HG03520 (cell line): ENCODE results near the gene PTGFRN.
"Not testable (repeated sequence)": the region's sequence is repeated elsewhere in the genome, so short reads cannot be mapped to it uniquely, and the experiment has no call there.

ENCODE experiments used
- ATAC-seq: cut with Tn5 transposase; IDR thresholded peaks from one replicate; pipeline ENCODE4 v1.9.1; 2021; ENCODE audit warnings: mild to moderate bottlenecking, moderate library complexity; ENCODE audit not compliant: unreplicated experiment

The PTGFRN gene

DNA sequence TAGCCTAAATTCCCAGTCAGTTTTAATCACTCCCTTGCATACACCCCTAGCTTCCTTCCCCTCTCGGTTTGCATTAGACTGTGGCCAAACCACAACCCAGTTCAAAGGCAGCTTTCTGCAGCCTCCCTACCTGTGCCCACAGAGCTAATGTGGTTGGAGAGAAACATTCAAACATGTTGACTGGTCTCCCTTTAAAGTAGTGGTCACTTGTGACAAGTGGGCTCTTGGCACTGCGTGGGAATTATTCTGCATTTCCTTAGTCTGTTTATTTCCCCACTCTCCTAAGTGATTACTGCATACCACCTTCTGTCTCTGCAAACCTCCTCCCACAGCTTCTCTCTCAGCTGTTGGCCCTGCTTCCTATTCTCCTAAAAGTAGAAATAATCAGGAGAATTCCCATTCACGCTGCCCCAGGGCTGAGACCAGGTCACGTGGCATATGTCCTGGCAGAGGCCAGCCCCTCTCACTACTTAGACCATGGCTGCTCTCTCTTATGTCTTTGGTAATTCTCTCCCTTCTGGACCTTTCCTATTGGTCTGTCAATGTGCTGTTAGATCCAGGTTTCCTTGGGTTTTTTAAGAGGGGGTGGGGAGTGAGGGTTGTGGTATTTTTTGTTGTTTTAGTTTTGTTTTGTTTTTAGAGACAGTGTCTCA is 53.4 kb downstream of the PTGFRN start:
- ATAC-seq = no peak

DNA sequence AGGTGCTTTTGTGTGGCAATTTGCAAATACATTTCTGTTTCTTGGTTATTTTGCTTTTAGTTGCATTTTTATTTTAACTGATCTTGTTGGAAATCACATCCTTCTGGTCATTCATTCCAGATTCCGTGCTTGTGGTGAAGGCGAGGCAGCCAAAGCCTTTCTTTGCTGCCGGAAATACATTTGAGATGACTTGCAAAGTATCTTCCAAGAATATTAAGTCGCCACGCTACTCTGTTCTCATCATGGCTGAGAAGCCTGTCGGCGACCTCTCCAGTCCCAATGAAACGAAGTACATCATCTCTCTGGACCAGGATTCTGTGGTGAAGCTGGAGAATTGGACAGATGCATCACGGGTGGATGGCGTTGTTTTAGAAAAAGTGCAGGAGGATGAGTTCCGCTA is 57.1 kb downstream of the PTGFRN start:
- no peak for ATAC-seq

DNA sequence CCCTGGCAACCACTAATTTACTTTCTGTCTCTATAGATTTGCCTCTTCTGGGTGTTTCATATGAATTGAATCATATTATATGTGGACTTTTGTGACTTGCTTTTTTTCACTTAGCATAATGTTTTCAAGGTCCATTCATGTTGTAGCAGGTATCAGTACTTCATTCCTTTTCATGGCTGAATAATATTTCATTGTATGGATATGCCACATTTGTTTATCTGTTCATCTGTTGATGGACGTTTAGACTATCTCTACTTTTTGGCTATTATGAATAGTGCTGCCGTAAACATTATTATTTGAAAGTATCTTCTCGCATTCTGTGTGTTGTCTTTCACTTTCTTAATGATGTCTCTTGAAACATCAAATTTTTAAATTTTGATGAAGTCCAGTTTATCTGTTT is 59.0 kb downstream of the PTGFRN start:
- no peak for ATAC-seq

DNA sequence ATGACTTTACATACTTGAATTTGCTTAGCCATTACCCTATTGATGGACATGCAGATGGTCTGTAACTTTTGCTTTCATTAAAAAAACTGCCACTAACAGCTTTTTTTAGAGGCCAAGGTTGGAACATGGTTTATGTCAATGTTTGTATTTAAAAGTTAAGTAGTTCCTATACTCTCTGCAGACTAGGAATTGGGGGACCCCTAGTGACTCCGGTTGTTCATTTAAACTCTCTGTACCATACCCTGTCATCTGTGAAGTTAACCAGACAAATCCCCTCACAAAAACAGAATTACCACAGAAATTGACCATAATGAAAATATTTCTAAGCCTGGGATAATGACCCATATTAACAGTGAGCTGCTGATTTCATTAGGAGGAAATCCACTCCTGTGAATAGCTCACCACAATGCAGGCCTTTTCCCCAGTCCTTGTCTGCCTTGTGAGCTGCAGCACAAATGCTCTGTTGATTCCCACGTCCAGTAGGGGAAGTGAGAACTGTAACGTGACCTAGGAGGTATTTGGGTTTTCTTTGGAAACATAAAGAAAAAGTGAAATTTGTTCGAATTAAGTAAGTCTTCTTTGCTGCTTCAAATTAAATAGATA is 61.6 kb downstream of the PTGFRN start:
- ATAC-seq = no peak

GRCh38 chr1:116971965-116972673 is 62.4 kb downstream of the PTGFRN start:
- ATAC-seq = no peak

GRCh38 chr1:116972674-116973030 is 62.9 kb downstream of the PTGFRN start:
- ATAC-seq = no peak

DNA sequence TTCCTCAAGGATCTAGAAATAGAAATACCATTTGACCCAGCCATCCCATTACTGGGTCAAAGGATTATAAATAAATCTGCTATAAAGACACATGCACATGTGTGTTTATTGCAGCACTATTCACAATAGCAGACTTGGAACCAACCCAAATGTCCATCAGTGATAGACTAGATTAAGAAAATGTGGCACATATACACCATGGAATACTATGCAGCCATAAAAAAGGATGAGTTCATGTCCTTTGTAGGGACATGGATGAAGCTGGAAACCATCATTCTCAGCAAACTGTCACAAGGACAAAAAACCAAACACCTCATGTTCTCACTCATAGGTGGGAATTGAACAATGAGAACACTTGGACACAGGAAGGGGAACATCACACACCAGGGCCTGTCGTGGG is 70.6 kb downstream of the PTGFRN start:
- not testable (repeated sequence) for ATAC-seq

- ATAC-seq = no peak
These were observed 71.9 kb downstream of the PTGFRN start for GRCh38 chr1:116981521-116982037.

DNA sequence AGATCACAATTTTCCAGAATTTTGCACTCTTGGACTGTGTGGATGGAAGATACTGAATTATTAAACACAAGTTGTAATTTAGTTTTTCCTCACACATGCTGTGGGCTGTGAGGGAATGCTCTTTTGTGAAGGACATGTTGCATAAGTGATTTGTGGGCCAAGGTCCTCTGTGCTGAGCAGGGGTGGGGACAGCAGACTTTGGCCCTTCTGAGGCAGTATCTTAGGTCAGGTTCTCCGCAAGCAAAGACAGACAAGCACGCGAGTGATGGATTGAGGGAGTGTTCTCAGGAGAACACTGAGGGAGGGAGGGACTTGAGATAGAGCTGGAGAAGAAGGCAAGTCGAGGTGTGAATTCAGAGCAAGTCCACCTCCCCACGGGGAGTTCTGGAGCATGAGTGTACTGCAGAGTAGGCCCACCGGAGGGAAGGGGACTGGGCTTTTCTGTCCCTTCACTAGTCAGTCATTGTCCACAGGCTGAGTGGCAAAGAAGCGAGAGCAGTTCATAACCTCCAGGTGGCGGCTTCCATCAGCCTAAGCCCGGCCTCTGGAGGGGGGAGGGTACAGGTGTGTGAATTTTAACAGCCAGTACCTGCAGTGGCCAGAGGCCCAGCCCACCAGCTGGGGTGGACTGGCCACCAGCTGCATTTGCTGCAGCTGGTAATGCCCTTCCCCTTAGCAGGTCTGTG is 72.7 kb downstream of the PTGFRN start:
- no peak for ATAC-seq

DNA sequence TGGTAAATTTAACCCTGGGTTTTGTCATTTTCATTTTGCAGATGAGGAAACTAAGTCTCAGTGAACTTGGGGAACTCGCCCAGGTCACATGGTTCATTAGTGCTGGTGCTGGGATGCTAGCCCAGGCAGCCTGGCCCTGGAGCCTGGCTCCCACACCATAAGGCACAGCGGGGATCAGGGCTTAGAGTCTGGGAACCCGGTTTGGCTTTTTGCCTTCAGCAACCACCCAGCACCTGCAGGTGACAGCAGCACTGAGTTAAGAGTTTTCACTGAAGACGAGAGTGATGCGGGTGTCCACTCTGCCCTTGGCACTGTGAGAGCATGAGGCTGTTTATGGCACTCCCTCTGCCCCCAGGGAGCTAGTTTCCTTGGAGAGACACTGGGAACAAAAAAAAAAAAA is 73.4 kb downstream of the PTGFRN start:
- no peak for ATAC-seq

- no peak for ATAC-seq
These were observed 74.0 kb downstream of the PTGFRN start for GRCh38 chr1:116983678-116984077.

GRCh38 chr1:116984406-116985160 is 74.9 kb downstream of the PTGFRN start:
- no peak for ATAC-seq

DNA sequence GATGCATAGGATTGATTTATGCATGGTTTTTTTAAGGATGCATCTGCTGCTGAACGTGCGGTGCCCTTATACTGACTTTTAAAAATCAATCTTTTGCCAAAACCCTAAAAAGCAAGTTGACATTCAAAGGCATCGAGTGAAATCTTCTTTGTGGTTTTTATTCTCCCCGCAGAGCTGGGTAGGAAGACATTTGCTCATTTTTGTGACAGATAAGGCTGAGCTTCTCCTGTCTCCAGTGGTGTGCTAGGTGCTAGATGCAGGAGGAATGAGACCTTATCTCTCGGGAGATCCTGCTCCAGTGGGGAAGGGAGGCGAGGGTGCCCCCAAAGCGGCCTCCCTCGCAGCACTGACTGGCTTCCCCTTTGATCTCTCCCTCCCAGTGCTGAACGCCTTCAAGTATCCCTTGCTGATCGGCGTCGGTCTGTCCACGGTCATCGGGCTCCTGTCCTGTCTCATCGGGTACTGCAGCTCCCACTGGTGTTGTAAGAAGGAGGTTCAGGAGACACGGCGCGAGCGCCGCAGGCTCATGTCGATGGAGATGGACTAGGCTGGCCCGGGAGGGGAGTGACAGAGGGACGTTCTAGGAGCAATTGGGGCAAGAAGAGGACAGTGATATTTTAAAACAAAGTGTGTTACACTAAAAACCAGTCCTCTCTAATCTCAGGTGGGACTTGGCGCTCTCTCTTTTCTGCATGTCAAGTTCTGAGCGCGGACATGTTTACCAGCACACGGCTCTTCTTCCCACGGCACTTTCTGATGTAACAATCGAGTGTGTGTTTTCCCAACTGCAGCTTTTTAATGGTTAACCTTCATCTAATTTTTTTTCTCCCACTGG is 76.9 kb downstream of the PTGFRN start:
- ATAC-seq = no peak

GRCh38 chr1:116987256-116987555 is 77.5 kb downstream of the PTGFRN start:
- ATAC-seq = no peak

GRCh38 chr1:116988248-116988647 is 78.5 kb downstream of the PTGFRN start:
- ATAC-seq = no peak

DNA sequence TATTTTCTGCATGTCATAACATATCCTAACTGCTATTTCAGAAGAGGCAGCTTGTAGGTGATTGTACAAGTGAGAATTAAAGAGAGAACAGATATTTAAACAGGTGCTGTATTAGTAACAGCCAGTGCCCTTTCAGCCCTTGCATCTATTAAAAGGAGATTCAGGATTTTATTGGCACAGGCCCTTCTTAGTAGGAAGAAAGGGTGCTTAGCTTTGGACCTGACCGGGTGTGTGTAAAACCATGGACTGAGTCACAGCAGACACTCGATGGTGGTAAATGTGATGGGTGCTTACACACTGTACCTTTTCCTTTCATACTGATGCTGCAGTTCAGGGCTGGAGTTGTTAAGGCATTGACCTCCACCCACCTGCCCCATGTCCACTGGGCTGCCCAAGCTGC is 79.2 kb downstream of the PTGFRN start:
- ATAC-seq = no peak

DNA sequence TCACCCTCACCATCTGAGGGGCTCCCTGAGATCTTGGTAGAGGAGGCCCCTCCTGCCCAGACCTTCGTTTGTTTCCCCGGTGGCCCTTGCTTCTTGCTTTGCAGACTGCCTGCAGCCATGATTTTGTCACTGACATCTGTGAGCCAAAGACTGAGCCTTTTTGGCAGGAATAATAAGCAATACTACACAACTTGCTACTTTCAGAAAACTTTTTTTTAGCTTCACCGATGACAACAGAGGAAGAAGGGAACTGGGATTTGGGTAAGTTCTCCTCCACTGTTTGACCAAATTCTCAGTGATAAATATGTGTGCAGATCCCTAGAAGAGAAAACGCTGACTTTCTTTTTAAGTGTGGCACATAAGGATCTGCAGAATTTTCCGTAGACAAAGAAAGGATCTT is 80.1 kb downstream of the PTGFRN start:
- no peak for ATAC-seq

DNA sequence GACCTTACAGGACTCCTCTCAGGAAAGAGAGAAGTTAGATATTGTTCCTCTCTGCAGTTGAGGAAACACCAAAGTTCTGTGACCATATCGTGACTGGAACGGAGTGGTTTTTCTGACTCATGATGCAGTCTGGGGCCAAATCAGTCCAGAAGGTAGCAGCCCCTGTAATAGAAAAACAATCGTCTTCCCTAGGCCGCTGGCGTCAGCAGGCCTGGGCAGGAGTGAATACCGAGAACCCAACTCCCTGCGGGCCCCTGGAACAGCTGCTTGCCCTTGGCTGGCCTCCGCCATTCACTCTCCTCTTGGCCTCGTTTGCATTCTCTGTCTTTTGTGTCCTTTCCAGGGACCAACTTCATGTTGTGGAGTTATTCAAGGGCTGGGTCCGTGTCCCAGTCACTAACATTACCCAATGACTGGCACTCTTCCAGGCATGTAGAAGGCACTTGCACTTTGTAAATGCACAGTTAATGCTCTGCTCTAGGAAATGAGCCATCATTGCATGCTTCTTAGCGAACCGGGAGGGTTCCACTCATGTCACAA is 81.0 kb downstream of the PTGFRN start:
- no peak for ATAC-seq

GRCh38 chr1:116991171-116991845 is 81.6 kb downstream of the PTGFRN start:
- ATAC-seq = no peak
